Small intestine (tissue), 7 donors: Measurements from ENCODE around the gene CDKL2. TPM values are rescaled to one million over a fixed set of nuclear protein-coding genes. Genes with fewer than 3 reads are reported as not detected.
A peak's percentile ranks its signal among the peaks of the same experiment; 100 is the strongest.

Experiments used
- DNase-seq, 2 donors: peaks; one replicate each; pipeline versions ENCODE4 v3.0.0 to v3.0.0-alpha.2; 2013
- FAIRE-seq: peaks from 2 replicates; lab custom pipeline; 2012; peaks lifted over from hg19 to GRCh38; lab: Jason Lieb, UNC
- H3K27ac ChIP-seq, 3 donors: one replicate each; pipeline ENCODE4 v1.5.1; 2013; ENCODE audit warnings: low read length in 2 of 3, mild to moderate bottlenecking in 2 of 3, control low read depth in 1 of 3, inconsistent platforms in 1 of 3, low read depth in 1 of 3, moderate library complexity in 1 of 3
- H3K27me3 ChIP-seq, 3 donors: one replicate each; pipeline ENCODE4 v1.6.1; 2013; ENCODE audit warnings: low read length in 3 of 3, inconsistent platforms in 1 of 3; ENCODE audit not compliant: control insufficient read depth in 3 of 3, insufficient read depth in 3 of 3
- H3K36me3 ChIP-seq, 3 donors: one replicate each; pipeline ENCODE4 v1.6.1; 2013; ENCODE audit warnings: low read length in 3 of 3, inconsistent platforms in 1 of 3, low read depth in 1 of 3, mild to moderate bottlenecking in 1 of 3, moderate library complexity in 1 of 3; ENCODE audit not compliant: control insufficient read depth in 3 of 3, insufficient read depth in 2 of 3
- H3K4me1 ChIP-seq, 3 donors: one replicate each; pipeline ENCODE4 v1.6.1; 2013; ENCODE audit warnings: low read length in 2 of 3, inconsistent platforms in 1 of 3, low read depth in 1 of 3, mild to moderate bottlenecking in 1 of 3, moderate library complexity in 1 of 3; ENCODE audit not compliant: control insufficient read depth in 3 of 3, insufficient read depth in 2 of 3
- H3K4me3 ChIP-seq, 3 donors: one replicate each; pipeline ENCODE4 v1.5.1; 2013; ENCODE audit warnings: low read length in 3 of 3, control low read depth in 1 of 3, inconsistent platforms in 1 of 3, low read depth in 1 of 3, mild to moderate bottlenecking in 1 of 3, moderate library complexity in 1 of 3
- H3K9me3 ChIP-seq, 2 donors: one replicate each; pipeline ENCODE4 v1.6.1; 2013; ENCODE audit warnings: low read depth in 1 of 2, low read length in 1 of 2; ENCODE audit not compliant: control insufficient read depth in 2 of 2, insufficient read depth in 1 of 2
- WGBS, 3 donors: extraction: QIAGEN DNeasy Blood & Tissue Kit; methylation state at CpG; one replicate each; pipeline ENCODE4 v1.1.7; 2013; 5-methylcytosine and 5-hydroxymethylcytosine counted together
- polyA plus RNA-seq, 4 donors: library from polyadenylated mRNA; stranded (reverse) in 3 of 4; unstranded in 1 of 4; fragments of 200-250 nt in 3 of 4; fragments of 120-200 nt in 1 of 4; gene quantifications; one replicate each; pipeline versions ENCODE4 v1.2.1 to v1.2.3, GENCODE V29; 2013
- donor health status: healthy with polysubstance abuse.
- donor health status: control.
- donor health status: control.
- donor health status: Bipolar disorder and iron deficiency.
- donor health status: healthy.

Gene CDKL2
- polyA plus RNA-seq, 4 donors = 0.33 to 1.0 TPM; not detected in 2

DNA sequence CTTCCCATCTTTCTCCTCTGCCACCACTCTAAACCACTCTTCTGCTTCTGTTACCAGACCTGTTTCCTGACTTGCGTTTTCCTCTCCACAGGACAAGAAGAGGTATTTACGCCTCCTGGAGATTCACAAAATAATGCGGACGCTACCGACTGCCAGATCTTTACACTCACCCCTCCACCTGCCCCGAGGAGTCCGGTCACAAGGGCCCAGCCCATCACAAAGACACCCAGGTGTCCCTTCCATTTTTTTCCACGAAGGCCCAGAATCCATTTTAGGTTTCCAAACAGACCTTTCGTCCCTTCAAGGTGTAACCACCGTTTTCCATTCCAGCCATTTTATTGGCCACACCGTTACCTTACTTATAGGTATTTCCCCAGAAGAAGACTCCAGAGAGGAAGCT, 66.3 kb downstream of the CDKL2 start:
- Histone ChIP-seq H3K4me3 (no peak overlapping the region), H3K27me3 (no peaks in the 10 kb centered on the region), H3K9me3 (no peaks in the 10 kb centered on the region), H3K27ac (no peak overlapping the region), H3K4me1 (no peaks in the 10 kb centered on the region), H3K36me3 (no peaks in the 10 kb centered on the region)
- DNase-seq (no peak), FAIRE-seq (no peak)
- 82 to 88% (median 84%) methylated on average over 11 of the region's 11 CpGs for WGBS, 3 donors

DNA sequence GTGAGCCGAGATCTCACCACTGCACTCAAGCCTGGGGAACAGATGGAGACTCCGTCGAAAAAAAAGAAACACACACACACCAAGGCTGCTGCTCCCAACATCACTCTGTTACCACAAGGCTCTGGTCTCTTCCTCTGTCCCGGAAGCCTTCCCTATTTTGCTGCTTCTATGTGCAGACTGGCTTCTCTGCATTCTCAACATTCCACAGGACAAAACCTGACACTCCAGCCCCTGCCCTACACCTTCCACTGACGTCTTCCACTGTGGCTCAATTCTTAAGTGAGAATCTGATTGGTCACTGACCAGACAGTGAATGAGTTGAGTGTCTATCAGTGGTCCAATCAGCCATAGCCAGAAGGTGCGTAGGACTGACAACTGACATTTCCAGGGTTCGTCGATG, 68.5 kb downstream of the CDKL2 start:
- no peak for FAIRE-seq

DNA sequence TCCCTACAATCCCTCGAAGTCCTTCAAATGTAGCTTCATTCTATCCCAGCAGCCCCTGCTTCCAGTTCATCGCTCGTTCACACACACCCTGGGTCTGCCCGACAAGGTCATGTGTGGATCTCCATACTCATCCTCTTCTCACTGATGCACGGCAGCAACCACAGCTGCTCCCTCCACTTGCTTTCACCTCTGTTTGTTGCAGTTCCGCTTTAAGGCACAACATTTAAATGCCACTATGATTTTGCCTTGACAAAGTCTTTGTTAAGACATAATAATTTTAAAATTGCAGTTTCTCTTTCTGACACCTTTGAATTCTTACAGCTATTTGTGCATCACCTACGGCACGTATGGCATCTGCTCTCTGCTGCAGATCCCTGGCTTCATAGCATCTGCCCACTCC, 72.6 kb downstream of the CDKL2 start:
- 84 to 87% (median 87%) methylated on average over 8 of the region's 8 CpGs for WGBS, 3 donors
- no peak for DNase-seq

More for the DNA sequence above, 68.5 kb downstream of the CDKL2 start:
- H3K36me3 ChIP-seq = no peaks in the 10 kb centered on the region
- no peak overlapping the region for H3K27ac ChIP-seq
- no peaks in the 10 kb centered on the region for H3K27me3 ChIP-seq
- no peak for DNase-seq
- 65 to 80% (median 70%) methylated on average over 8 of the region's 8 CpGs for WGBS, 3 donors
- H3K9me3 ChIP-seq = no peaks in the 10 kb centered on the region
- no peaks in the 10 kb centered on the region for H3K4me1 ChIP-seq
- no peak overlapping the region for H3K4me3 ChIP-seq

DNA sequence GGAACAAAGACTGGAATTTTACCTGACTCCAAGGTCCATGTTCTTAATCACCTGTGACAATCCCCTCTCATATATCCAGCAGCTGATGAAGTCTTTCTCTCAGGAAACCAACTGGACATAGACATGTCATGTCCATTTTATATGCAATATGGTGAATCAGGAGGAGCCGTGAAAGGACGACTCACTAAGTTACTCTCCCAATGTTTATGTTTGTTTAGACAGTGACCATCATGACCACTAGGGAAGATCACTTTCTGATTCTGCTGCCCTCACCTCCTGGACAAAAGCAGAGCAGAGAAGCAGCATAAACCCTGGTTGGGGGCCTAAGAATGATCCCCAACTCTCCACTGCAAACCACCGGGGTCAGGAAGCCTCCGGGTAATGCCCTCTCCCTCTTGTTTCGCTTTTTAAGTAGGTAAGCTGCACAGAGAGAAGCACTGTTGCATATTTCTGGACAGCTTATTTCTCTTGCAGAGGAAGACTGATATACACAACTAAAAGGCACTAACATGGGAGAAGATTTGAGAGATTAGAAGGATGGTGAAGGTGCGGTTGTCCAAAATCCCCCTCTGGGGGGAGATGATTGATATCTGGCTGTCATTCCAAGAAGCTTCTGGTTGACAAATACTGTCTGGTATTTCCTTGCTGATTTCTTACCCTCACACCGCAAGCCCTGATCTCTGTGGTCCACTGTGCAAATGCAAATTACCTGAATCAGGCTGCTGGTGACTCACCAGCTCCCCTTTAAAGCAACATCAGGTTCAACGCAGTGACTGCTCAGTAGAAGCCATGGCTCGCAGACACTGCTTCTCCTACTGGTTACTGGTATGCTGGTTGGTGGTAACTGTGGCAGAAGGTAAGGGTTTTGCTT, 74.8 kb downstream of the CDKL2 start, which contains the start of gene ODAPH:
Gene ODAPH (plus strand): TSS at position 773 of the 871 bp plus-strand sequence. CDS start 17 bp downstream, at position 790.
- no peak for FAIRE-seq

More for the DNA sequence above, 72.6 kb downstream of the CDKL2 start:
- Histone ChIP-seq H3K4me3 (no peak overlapping the region), H3K9me3 (no peaks in the 10 kb centered on the region), H3K36me3 (no peaks in the 10 kb centered on the region), H3K4me1 (no peaks in the 10 kb centered on the region), H3K27me3 (no peaks in the 10 kb centered on the region), H3K27ac (no peak overlapping the region)
- FAIRE-seq = no peak

DNA sequence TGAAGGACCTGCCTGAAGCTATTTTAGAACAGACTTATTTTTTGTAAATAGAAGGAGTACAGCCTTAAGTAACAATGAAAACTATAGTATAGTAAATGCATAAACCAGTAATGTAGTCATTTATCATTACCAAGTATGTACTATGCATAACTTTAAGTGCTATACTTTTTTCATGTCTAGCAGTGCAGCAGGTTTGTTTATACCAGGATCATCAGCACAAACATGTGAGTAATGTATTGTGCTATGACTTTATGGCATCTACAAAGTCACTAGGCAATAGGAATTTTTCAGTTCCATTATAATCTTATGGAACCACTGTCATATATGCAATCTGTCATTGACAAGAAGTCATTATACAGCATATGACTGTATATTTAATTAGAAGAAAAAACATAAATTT, 77.9 kb downstream of the CDKL2 start:
- Histone ChIP-seq H3K27me3 (no peaks in the 10 kb centered on the region), H3K4me3 (no peak overlapping the region)

More for the DNA sequence above, 74.8 kb downstream of the CDKL2 start, which contains the start of gene ODAPH:
- H3K4me1 ChIP-seq = no peaks in the 10 kb centered on the region
- no peaks in the 10 kb centered on the region for H3K36me3 ChIP-seq
- DNase-seq = peak; percentile 4 to 18
- 43 to 51% (median 44%) methylated on average over 9 of the region's 9 CpGs for WGBS, 3 donors
- no peak within 1 kb of the TSS for H3K4me3 ChIP-seq
- no peaks in the 10 kb centered on the region for H3K27me3 ChIP-seq
- H3K9me3 ChIP-seq = no peaks in the 10 kb centered on the region
- no peak within 1 kb of the TSS for H3K27ac ChIP-seq

DNA sequence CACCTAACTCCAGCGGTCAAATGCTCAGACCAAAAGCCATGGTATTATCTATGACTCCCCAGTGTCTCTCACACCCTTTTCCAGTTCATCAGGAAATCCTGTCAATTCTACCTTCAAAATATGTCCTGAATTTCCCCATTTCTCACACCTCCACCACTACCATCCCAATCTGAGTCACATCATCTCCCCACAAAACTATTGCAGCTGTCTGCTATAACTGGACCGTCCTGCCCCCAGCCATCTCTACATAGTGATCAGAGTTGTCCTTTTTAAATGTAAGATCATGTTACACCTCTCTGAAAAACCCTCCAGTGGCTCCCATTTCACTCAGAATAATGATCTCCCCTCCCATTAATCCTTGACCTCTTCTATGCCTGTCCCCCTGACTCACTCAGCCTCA, 81.3 kb downstream of the CDKL2 start:
- FAIRE-seq (no peak), DNase-seq (no peak)
- Histone ChIP-seq H3K4me3 (no peak overlapping the region), H3K27ac (no peak overlapping the region), H3K4me1 (no peaks in the 10 kb centered on the region), H3K9me3 (no peaks in the 10 kb centered on the region), H3K36me3 (peaks cover 0 to 10% (median 0%) of the 10 kb centered on the region in 3 donors), H3K27me3 (no peaks in the 10 kb centered on the region)
- WGBS, 3 donors = 85 to 91% (median 87%) methylated on average over 2 of the region's 2 CpGs

More for the DNA sequence above, 77.9 kb downstream of the CDKL2 start:
- FAIRE-seq = no peak
- no peaks in the 10 kb centered on the region for H3K36me3 ChIP-seq
- H3K9me3 ChIP-seq = no peaks in the 10 kb centered on the region
- DNase-seq = no peak
- H3K4me1 ChIP-seq = no peaks in the 10 kb centered on the region
- no peak overlapping the region for H3K27ac ChIP-seq

DNA sequence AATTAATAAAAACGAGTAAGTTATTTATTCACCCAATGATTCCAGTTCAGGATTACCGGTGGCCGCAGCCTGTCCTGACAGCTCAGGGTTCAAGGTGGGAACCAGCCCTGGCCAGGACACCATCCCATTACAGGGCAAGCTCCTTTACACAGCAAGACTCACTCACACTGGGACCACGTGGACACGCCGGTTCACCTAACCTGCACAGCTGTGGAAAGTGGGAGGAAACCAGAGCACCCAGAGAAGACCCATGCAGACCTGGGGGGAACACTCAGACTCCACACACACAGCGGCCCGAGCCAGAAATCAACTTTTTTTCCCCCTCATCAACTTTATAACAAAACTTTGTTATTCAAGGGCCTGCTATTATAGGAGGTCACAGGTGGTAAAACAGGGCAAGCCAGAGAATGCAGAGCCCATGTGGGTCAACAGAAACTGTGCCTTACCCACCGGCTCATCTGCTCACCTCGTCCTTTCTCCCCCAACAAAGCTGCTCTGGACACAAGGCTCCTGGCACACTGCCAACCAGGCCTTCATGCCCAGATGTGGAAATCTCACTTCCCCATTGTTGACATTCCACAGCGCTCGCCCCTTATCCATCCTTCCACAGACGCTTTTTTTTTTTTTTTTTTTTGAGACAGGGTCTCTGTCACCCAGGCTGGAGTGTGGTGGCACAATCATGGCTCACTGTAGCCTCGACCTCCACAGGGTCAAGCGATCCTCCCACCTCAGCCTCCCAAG, 82.5 kb downstream of the CDKL2 start:
- H3K4me1 ChIP-seq = no peaks in the 10 kb centered on the region
- 75 to 80% (median 76%) methylated on average over 15 of the region's 15 CpGs for WGBS, 3 donors
- H3K27me3 ChIP-seq = no peaks in the 10 kb centered on the region
- H3K4me3 ChIP-seq = no peak overlapping the region
- peaks cover 0 to 10% (median 0%) of the 10 kb centered on the region in 3 donors for H3K36me3 ChIP-seq
- FAIRE-seq (no peak), DNase-seq (peak in 1 of 2 donors; percentile 3)
- no peaks in the 10 kb centered on the region for H3K9me3 ChIP-seq
- no peak overlapping the region for H3K27ac ChIP-seq

DNA sequence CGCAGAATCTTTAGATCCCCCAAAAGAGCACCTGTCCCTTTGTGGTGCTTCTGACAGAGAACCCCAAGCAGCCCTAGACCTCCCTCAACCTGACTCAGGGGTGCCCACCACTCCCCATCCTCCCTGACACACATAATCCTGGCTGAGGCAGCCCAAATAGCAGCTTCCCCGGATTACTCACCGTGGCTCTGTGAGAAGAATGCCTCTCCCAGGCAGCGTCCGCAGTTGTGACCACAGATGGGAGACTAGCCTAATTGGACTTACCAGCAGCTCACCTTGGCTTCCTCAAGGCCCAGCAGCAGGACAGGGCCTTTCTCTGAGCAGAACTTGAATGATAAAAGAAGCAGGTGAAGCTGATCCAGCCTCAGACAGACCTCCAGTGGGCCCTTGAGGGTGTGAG, 84.8 kb downstream of the CDKL2 start:
- DNase-seq (no peak), FAIRE-seq (no peak)
- WGBS, 3 donors = 93 to 94% (median 94%) methylated on average over 5 of the region's 5 CpGs

More for the DNA sequence above, 84.8 kb downstream of the CDKL2 start:
- H3K27ac ChIP-seq = no peak overlapping the region
- no peaks in the 10 kb centered on the region for H3K9me3 ChIP-seq
- H3K4me3 ChIP-seq = no peak overlapping the region
- peaks cover 0 to 10% (median 0%) of the 10 kb centered on the region in 3 donors for H3K36me3 ChIP-seq
- H3K27me3 ChIP-seq = no peaks in the 10 kb centered on the region
- no peaks in the 10 kb centered on the region for H3K4me1 ChIP-seq
